GM21367 (cell line): Measurements from ENCODE around the gene TBC1D1.

Experiments used
- ATAC-seq: cut with Tn5 transposase; IDR thresholded peaks from one replicate; pipeline ENCODE4 v1.9.1; 2021; ENCODE audit not compliant: unreplicated experiment

TBC1D1 gene

GRCh38 chr4:38184404-38184803 is 293.5 kb downstream of the TBC1D1 start:
- no peak for ATAC-seq

- no peak for ATAC-seq
Observed at GRCh38 chr4:38185406-38186144, 294.7 kb downstream of the TBC1D1 start.

- ATAC-seq, result no peak
Observed at GRCh38 chr4:38188136-38188535, 297.3 kb downstream of the TBC1D1 start.

- ATAC-seq, result no peak
Observed at GRCh38 chr4:38188631-38189101, 297.8 kb downstream of the TBC1D1 start.
